ENCODE data around the gene TMEM63C. TPM values are rescaled to one million over a fixed set of nuclear protein-coding genes. Genes with fewer than 3 reads are reported as not detected.
A peak's percentile ranks its signal among the peaks of the same experiment; 100 is the strongest.

Gene TMEM63C
- polyA plus RNA-seq, 1 donor from 2014 or later, result 11.1 TPM

DNA sequence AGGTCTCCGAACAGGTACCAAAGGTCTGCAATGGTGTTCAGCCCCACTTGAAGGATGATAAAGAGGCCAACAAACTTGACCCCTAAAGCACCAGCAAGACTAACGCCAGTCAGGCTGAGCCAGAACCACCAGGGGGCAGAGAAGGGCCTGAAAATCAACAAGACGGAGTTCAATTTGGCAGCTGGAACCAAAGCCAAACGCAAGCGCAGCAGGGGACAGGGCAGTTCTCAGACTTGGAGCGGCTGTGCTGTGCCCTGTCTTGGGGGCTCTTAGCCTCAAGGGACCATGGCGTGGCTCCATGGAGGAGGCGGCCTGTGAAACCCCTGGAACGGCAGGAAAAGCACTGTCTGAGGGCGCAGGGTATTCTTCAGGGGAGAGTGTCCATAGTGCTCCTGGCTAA lies 119.5 kb downstream of the TMEM63C start:
- no peak overlapping the region for H3K9ac ChIP-seq (ENCODE audit: low read length)

DNA sequence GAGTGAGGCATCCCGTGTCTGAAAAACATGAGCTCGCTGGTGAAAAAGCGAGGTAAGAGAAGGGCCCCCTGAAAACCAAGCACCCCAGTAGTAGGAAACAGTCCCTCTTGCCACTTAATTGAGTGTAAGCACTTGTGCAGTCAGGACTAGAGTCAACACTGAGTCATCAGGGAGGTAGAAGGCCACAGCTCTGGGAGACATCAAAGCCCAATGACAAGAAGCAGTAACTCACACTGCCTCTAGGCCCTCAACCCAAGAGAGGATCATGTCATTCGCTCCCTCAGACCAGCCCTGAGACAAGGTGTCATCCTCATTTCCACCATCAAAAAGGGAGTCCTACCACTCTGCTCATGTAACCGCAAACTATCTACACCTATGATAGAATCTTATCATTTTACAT lies 121.3 kb downstream of the TMEM63C start:
- no peak for TF ChIP-seq EP300 (conservative IDR thresholded peaks at IDR 0.05; ENCODE audit: poor library complexity, severe bottlenecking)
- TF ChIP-seq, protein P1, sequence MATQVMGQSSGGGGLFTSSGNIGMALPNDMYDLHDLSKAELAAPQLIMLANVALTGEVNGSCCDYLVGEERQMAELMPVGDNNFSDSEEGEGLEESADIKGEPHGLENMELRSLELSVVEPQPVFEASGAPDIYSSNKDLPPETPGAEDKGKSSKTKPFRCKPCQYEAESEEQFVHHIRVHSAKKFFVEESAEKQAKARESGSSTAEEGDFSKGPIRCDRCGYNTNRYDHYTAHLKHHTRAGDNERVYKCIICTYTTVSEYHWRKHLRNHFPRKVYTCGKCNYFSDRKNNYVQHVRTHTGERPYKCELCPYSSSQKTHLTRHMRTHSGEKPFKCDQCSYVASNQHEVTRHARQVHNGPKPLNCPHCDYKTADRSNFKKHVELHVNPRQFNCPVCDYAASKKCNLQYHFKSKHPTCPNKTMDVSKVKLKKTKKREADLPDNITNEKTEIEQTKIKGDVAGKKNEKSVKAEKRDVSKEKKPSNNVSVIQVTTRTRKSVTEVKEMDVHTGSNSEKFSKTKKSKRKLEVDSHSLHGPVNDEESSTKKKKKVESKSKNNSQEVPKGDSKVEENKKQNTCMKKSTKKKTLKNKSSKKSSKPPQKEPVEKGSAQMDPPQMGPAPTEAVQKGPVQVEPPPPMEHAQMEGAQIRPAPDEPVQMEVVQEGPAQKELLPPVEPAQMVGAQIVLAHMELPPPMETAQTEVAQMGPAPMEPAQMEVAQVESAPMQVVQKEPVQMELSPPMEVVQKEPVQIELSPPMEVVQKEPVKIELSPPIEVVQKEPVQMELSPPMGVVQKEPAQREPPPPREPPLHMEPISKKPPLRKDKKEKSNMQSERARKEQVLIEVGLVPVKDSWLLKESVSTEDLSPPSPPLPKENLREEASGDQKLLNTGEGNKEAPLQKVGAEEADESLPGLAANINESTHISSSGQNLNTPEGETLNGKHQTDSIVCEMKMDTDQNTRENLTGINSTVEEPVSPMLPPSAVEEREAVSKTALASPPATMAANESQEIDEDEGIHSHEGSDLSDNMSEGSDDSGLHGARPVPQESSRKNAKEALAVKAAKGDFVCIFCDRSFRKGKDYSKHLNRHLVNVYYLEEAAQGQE (IDR thresholded peaks at IDR 0.05; ENCODE audit: borderline replicate concordance), result no peak
- TF ChIP-seq, protein P2, sequence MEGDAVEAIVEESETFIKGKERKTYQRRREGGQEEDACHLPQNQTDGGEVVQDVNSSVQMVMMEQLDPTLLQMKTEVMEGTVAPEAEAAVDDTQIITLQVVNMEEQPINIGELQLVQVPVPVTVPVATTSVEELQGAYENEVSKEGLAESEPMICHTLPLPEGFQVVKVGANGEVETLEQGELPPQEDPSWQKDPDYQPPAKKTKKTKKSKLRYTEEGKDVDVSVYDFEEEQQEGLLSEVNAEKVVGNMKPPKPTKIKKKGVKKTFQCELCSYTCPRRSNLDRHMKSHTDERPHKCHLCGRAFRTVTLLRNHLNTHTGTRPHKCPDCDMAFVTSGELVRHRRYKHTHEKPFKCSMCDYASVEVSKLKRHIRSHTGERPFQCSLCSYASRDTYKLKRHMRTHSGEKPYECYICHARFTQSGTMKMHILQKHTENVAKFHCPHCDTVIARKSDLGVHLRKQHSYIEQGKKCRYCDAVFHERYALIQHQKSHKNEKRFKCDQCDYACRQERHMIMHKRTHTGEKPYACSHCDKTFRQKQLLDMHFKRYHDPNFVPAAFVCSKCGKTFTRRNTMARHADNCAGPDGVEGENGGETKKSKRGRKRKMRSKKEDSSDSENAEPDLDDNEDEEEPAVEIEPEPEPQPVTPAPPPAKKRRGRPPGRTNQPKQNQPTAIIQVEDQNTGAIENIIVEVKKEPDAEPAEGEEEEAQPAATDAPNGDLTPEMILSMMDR (IDR thresholded peaks at IDR 0.05; ENCODE audit: poor library complexity, severe bottlenecking), result no peak
- no peak for TF ChIP-seq TAF1 (IDR thresholded peaks at IDR 0.05; ENCODE audit: low read depth)
- TF ChIP-seq RAD21 (conservative IDR thresholded peaks at IDR 0.05), result no peak
- no peak for TF ChIP-seq MXI1 (conservative IDR thresholded peaks at IDR 0.05; ENCODE audit: poor library complexity, severe bottlenecking)
- TF ChIP-seq SMC3 (conservative IDR thresholded peaks at IDR 0.05; ENCODE audit: poor library complexity), result no peak
- TF ChIP-seq EZH2 (IDR thresholded peaks at IDR 0.05; ENCODE audit: borderline replicate concordance, insufficient read depth, low read length, poor library complexity, severe bottlenecking), result no peak
- TF ChIP-seq POLR2AphosphoS5 (IDR thresholded peaks at IDR 0.05), result no peak
- no peak overlapping the region for H2AFZ ChIP-seq (ENCODE audit: low read depth, low read length)
- H3K27me3 ChIP-seq (ENCODE audit: insufficient read depth, low read depth, low read length), result no peaks in the 10 kb centered on the region
- no peaks in the 10 kb centered on the region for H3K36me3 ChIP-seq (ENCODE audit: insufficient read depth, low read length)
- H3K9ac ChIP-seq (ENCODE audit: low read length), result no peak overlapping the region
- H3K4me2 ChIP-seq (ENCODE audit: low read length), result no peak overlapping the region
- no peak overlapping the region for H3K27ac ChIP-seq (ENCODE audit: low read length)
- H3K4me3 ChIP-seq (ENCODE audit: low read length), result no peak overlapping the region
- H3F3A ChIP-seq (ENCODE audit: insufficient read depth, low read length, poor library complexity, severe bottlenecking), result no peaks in the 10 kb centered on the region
- no peaks in the 10 kb centered on the region for H3K9me3 ChIP-seq (ENCODE audit: low read length)
- no peaks in the 10 kb centered on the region for H3K79me2 ChIP-seq (replicated peaks; ENCODE audit: insufficient read depth, low read length)
- no peaks in the 10 kb centered on the region for H4K20me1 ChIP-seq (ENCODE audit: insufficient read depth)
- no peaks in the 10 kb centered on the region for H3K9me2 ChIP-seq (ENCODE audit: insufficient read depth, low read length)

More for the DNA sequence above, 119.5 kb downstream of the TMEM63C start:
- TF ChIP-seq MXI1 (conservative IDR thresholded peaks at IDR 0.05; ENCODE audit: poor library complexity, severe bottlenecking) (no peak), EZH2 (IDR thresholded peaks at IDR 0.05; ENCODE audit: borderline replicate concordance, insufficient read depth, low read length, poor library complexity, severe bottlenecking) (no peak), RAD21 (conservative IDR thresholded peaks at IDR 0.05) (peak; percentile 55), SMC3 (conservative IDR thresholded peaks at IDR 0.05; ENCODE audit: poor library complexity) (peak; percentile 68), POLR2AphosphoS5 (IDR thresholded peaks at IDR 0.05) (no peak), TAF1 (IDR thresholded peaks at IDR 0.05; ENCODE audit: low read depth) (no peak), EP300 (conservative IDR thresholded peaks at IDR 0.05; ENCODE audit: poor library complexity, severe bottlenecking) (no peak)
- TF ChIP-seq, protein P1 (IDR thresholded peaks at IDR 0.05; ENCODE audit: borderline replicate concordance), result no peak
- TF ChIP-seq, protein P2 (IDR thresholded peaks at IDR 0.05; ENCODE audit: poor library complexity, severe bottlenecking), result peak; percentile 69
- H3K79me2 ChIP-seq (replicated peaks; ENCODE audit: insufficient read depth, low read length), result no peaks in the 10 kb centered on the region
- H4K20me1 ChIP-seq (ENCODE audit: insufficient read depth), result no peaks in the 10 kb centered on the region
- no peaks in the 10 kb centered on the region for H3F3A ChIP-seq (ENCODE audit: insufficient read depth, low read length, poor library complexity, severe bottlenecking)
- no peaks in the 10 kb centered on the region for H3K9me2 ChIP-seq (ENCODE audit: insufficient read depth, low read length)
- no peaks in the 10 kb centered on the region for H3K36me3 ChIP-seq (ENCODE audit: insufficient read depth, low read length)
- no peak overlapping the region for H2AFZ ChIP-seq (ENCODE audit: low read depth, low read length)
- no peak overlapping the region for H3K4me2 ChIP-seq (ENCODE audit: low read length)
- no peak overlapping the region for H3K27ac ChIP-seq (ENCODE audit: low read length)
- H3K27me3 ChIP-seq (ENCODE audit: insufficient read depth, low read depth, low read length), result no peaks in the 10 kb centered on the region
- no peaks in the 10 kb centered on the region for H3K9me3 ChIP-seq (ENCODE audit: low read length)
- no peak overlapping the region for H3K4me3 ChIP-seq (ENCODE audit: low read length)

Measured in neural cell (in vitro differentiated cells).